NCI-H128 (cell line): ENCODE measurements around the gene ABCC10.
"Not testable (repeated sequence)": the region's sequence is repeated elsewhere in the genome, so short reads cannot be mapped to it uniquely, and the experiment has no call there.

Experiments
- DNase-seq: peaks from one replicate; lab custom pipeline; 2025; ENCODE audit not compliant: unreplicated experiment; lab: John Stamatoyannopoulos, UW

Gene ABCC10

GRCh38 chr6:43410776-43411175, 16.6 kb upstream of the ABCC10 start:
- not testable (repeated sequence) for DNase-seq

- no peak for DNase-seq
These were observed 14.8 kb upstream of the ABCC10 start for GRCh38 chr6:43412541-43412940.

GRCh38 chr6:43413002-43413401, 14.3 kb upstream of the ABCC10 start:
- no peak for DNase-seq

GRCh38 chr6:43415275-43415674, 12.1 kb upstream of the ABCC10 start:
- DNase-seq = not testable (repeated sequence)

- no peak for DNase-seq
These were observed 10.4 kb upstream of the ABCC10 start for GRCh38 chr6:43416935-43417334.

- DNase-seq = no peak
These were observed 7.2 kb upstream of the ABCC10 start for GRCh38 chr6:43420012-43420709.

- no peak for DNase-seq
These were observed 5.5 kb upstream of the ABCC10 start for GRCh38 chr6:43421831-43422230.

- DNase-seq = not testable (repeated sequence)
These were observed 2.3 kb upstream of the ABCC10 start for GRCh38 chr6:43425083-43425482.

GRCh38 chr6:43426928-43427405, 374 bp upstream of the ABCC10 start:
- DNase-seq = no peak

- DNase-seq = no peak
These were observed 800 bp downstream of the ABCC10 start for GRCh38 chr6:43428112-43428570.

- DNase-seq = no peak
These were observed 1.5 kb downstream of the ABCC10 start for GRCh38 chr6:43428874-43429273.

- no peak for DNase-seq
These were observed 4.9 kb downstream of the ABCC10 start for GRCh38 chr6:43432009-43432945.

GRCh38 chr6:43433148-43433547, 5.8 kb downstream of the ABCC10 start:
- DNase-seq = no peak

- no peak for DNase-seq
These were observed 6.9 kb downstream of the ABCC10 start for GRCh38 chr6:43434001-43434840.

- DNase-seq = no peak
These were observed 7.6 kb downstream of the ABCC10 start for GRCh38 chr6:43434943-43435342.

- DNase-seq = no peak
These were observed 8.5 kb downstream of the ABCC10 start for GRCh38 chr6:43435682-43436437.

GRCh38 chr6:43436577-43437282, 9.4 kb downstream of the ABCC10 start:
- DNase-seq = no peak

- DNase-seq = no peak
These were observed 10.4 kb downstream of the ABCC10 start for GRCh38 chr6:43437700-43438099.

- DNase-seq = no peak
These were observed 15.6 kb downstream of the ABCC10 start for GRCh38 chr6:43442935-43443334.

GRCh38 chr6:43444036-43444435, 16.7 kb downstream of the ABCC10 start:
- no peak for DNase-seq
